SKM-1 (cell line): ENCODE data around the gene DPYSL5.
"Not testable (repeated sequence)": the region's sequence is repeated elsewhere in the genome, so short reads cannot be mapped to it uniquely, and the experiment has no call there.

Experiments
- DNase-seq: peaks from one replicate; lab custom pipeline; 2025; ENCODE audit not compliant: unreplicated experiment; lab: John Stamatoyannopoulos, UW

DPYSL5 gene

GRCh38 chr2:26874514-26874913 lies 26.6 kb downstream of the DPYSL5 start:
- DNase-seq, result no peak

GRCh38 chr2:26875065-26875634 lies 27.2 kb downstream of the DPYSL5 start:
- no peak for DNase-seq

- DNase-seq, result no peak
Observed at GRCh38 chr2:26875808-26876207, 27.9 kb downstream of the DPYSL5 start.

- DNase-seq, result no peak
Observed at GRCh38 chr2:26876260-26876659, 28.3 kb downstream of the DPYSL5 start.

GRCh38 chr2:26877276-26877675 lies 29.3 kb downstream of the DPYSL5 start:
- DNase-seq, result no peak

- no peak for DNase-seq
Observed at GRCh38 chr2:26880161-26880560, 32.2 kb downstream of the DPYSL5 start.

- no peak for DNase-seq
Observed at GRCh38 chr2:26880910-26881435, 33.0 kb downstream of the DPYSL5 start.

- not testable (repeated sequence) for DNase-seq
Observed at GRCh38 chr2:26882220-26882619, 34.3 kb downstream of the DPYSL5 start.

GRCh38 chr2:26883956-26884355 lies 36.0 kb downstream of the DPYSL5 start:
- DNase-seq, result no peak

- DNase-seq, result no peak
Observed at GRCh38 chr2:26884486-26884885, 36.6 kb downstream of the DPYSL5 start.

GRCh38 chr2:26885651-26886329 lies 37.9 kb downstream of the DPYSL5 start:
- no peak for DNase-seq

GRCh38 chr2:26886736-26887135 lies 38.8 kb downstream of the DPYSL5 start:
- no peak for DNase-seq

GRCh38 chr2:26887151-26887550 lies 39.2 kb downstream of the DPYSL5 start:
- peak; percentile 98 for DNase-seq

- no peak for DNase-seq
Observed at GRCh38 chr2:26889796-26890195, 41.9 kb downstream of the DPYSL5 start.

- DNase-seq, result no peak
Observed at GRCh38 chr2:26890341-26891000, 42.5 kb downstream of the DPYSL5 start.

GRCh38 chr2:26892133-26892532 lies 44.2 kb downstream of the DPYSL5 start:
- DNase-seq, result no peak

GRCh38 chr2:26892922-26893524 lies 45.1 kb downstream of the DPYSL5 start:
- DNase-seq, result no peak

GRCh38 chr2:26894136-26894535 lies 46.2 kb downstream of the DPYSL5 start:
- no peak for DNase-seq

GRCh38 chr2:26897807-26898479 lies 50.0 kb downstream of the DPYSL5 start:
- DNase-seq, result no peak

- no peak for DNase-seq
Observed at GRCh38 chr2:26898480-26899078, 50.6 kb downstream of the DPYSL5 start.
